Measurements from ENCODE around the gene IQSEC2. TPM values are rescaled to one million over a fixed set of nuclear protein-coding genes. Genes with fewer than 3 reads are reported as not detected.
A peak's percentile ranks its signal among the peaks of the same experiment; 100 is the strongest.

The IQSEC2 gene
- total and polyA plus RNA-seq, 2 of the 13 experiments (the other 11 are each of a cell fraction or from before 2014, with no cell fraction given), result 0.13 to 0.21 TPM

DNA sequence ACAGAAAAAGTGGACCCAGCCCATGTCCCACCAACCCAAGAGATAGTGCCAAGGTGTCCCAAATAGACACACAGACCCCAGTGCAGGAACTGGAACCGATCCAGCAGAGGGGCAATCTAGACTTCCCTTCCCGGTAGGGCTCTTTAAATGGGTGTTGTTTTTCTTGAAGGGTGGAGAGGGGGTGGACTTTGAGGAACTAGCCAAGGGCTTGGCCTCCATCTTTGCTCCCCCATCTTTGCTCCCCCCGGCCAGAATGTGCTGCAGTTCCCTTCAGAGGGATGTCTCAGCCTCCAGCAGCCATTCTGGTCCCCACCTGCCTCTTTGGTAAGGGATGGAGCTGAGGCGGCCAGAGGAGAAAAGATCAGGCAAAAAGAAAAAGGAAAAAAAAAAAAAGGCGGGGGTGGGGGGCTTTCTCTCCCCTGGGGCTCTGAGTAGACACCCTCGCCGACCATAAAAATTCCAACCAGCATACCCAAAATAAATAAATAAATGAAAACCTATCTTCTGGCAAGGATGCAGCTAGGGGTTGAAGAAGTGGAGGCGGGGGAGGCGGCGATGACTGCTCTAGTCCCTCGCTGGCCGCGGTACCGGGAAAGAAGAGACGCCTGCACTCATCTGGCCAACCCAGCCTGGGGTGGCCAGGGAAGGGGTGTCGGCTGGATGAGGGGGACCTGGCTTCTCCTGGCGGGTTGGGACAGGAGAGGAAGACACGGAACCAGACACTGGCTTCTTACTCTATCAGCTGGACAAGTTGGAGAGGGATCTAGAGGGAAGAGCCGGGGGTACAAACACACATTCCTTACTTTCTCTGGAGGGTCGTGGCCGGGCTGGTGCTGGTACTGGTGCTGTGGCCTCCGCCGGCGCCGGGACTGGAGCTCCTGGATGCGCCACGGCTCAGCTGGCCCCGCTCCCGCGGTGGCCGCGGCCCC is 38.5 kb upstream of the IQSEC2 start:
- Histone ChIP-seq H3K27ac (ENCODE audit: extremely low read length, insufficient read depth, low read length) (no peak overlapping the region), H3K4me3 (replicated peaks in 1 of 3; ENCODE audit: insufficient read depth in 1 of 3, low read depth in 2 of 3, low read length in 3 of 3) (peak overlapping the region in 1 of 3 experiments; percentile 48; a peak in 2 of 6 replicates), H3K27me3 (ENCODE audit: control insufficient read depth in 1 of 2, insufficient read depth in 2 of 2, low read length in 2 of 2) (peaks cover 4 to 27% of the 10 kb centered on the region in 2 experiments; a peak in 4 of 5 replicates), H3K9me3 (ENCODE audit: low read length) (no peaks in the 10 kb centered on the region), H2AFZ (ENCODE audit: low read length) (no peak overlapping the region), H3K79me2 (ENCODE audit: insufficient read depth, low read length) (no peaks in the 10 kb centered on the region), H3K4me1 (ENCODE audit: insufficient read depth, low read length) (no peaks in the 10 kb centered on the region), H4K20me1 (ENCODE audit: insufficient read depth, low read length) (no peaks in the 10 kb centered on the region), H3K4me2 (ENCODE audit: low read depth, low read length) (peak overlapping the region; percentile 61; the same call in 1 of the 2 replicates), H3K36me3 (replicated peaks in 1 of 2; ENCODE audit: control insufficient read depth in 1 of 2, insufficient read depth in 2 of 2, low read length in 2 of 2) (no peaks in the 10 kb centered on the region), H3K9ac (ENCODE audit: insufficient read depth, low read depth, low read length) (no peak overlapping the region)
- TF ChIP-seq MXD4 (CRISPR knock-in tag; IDR thresholded peaks at IDR 0.05) (no peak), TBX2 (CRISPR knock-in tag; IDR thresholded peaks at IDR 0.05; ENCODE audit: borderline replicate concordance) (no peak)
- WGBS (ENCODE audit: low lambda C conversion rate), result 11% methylated on average over 12 of the region's 32 CpGs
- POLR2A ChIA-PET, result no interaction called here
- in situ Hi-C loops (cut with HindIII; ENCODE audit: extremely low pct_ligation_motif_present, low pct_unique_long_range_greater_than_20kb) (loop anchor here (10.0 kb wide), 2 partner anchors 125 to 165 kb away; no protein-coding TSS in a partner anchor), intact Hi-C loops (cut with micrococcal nuclease; ENCODE audit: unreplicated experiment) (loop anchor here (2.0 kb wide), 1 partner anchor 61 kb away; no protein-coding TSS in a partner anchor)
- ATAC-seq (no peak), DNase-seq (ENCODE audit: low spot score) (no peak), FAIRE-seq (no peak)
- no TSS peak for BruUV-seq (replicated peaks)
- CTCF ChIA-PET (ENCODE audit: low intra/inter-chr PET ratio, low total read pairs), result no interaction called here

DNA sequence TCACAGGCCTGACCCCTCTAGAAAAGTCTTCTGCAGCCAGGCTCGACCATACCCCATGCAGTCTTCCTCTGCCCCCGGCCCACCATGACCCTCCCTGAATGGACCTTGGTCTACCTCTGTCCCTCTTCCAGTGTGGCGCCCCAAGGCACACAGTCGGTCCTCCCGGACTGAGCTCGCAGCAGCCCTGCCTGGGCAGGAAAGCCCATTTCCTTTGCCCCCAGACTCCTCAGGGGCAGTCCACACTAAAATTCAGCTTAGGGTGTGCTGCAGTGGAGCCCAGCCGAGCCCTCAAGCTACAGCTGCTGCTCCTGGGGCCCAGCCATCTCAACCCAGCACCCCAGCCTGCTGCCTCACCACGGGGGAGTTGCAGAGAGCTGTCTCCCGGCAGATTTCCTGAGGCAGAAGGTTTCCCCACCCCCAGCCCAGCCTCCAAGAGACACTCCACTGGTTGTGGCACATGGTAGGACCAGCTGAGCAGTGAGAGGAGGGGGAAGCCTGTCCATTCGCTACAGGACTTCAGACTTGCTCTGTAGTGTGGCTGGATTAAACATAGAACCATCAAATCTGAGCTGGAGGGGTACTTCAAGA is 37.5 kb upstream of the IQSEC2 start:
- Histone ChIP-seq H3K4me1 (ENCODE audit: insufficient read depth, low read length) (no peaks in the 10 kb centered on the region), H3K36me3 (replicated peaks in 1 of 2; ENCODE audit: control insufficient read depth in 1 of 2, insufficient read depth in 2 of 2, low read length in 2 of 2) (no peaks in the 10 kb centered on the region), H2AFZ (ENCODE audit: low read length) (no peak overlapping the region), H3K27ac (ENCODE audit: extremely low read length, insufficient read depth, low read length) (no peak overlapping the region), H3K9ac (ENCODE audit: insufficient read depth, low read depth, low read length) (no peak overlapping the region), H3K9me3 (ENCODE audit: low read length) (no peaks in the 10 kb centered on the region), H4K20me1 (ENCODE audit: insufficient read depth, low read length) (no peaks in the 10 kb centered on the region), H3K4me3 (replicated peaks in 1 of 3; ENCODE audit: insufficient read depth in 1 of 3, low read depth in 2 of 3, low read length in 3 of 3) (no peak overlapping the region), H3K27me3 (ENCODE audit: control insufficient read depth in 1 of 2, insufficient read depth in 2 of 2, low read length in 2 of 2) (peaks cover 4 to 27% of the 10 kb centered on the region in 2 experiments; a peak in 4 of 5 replicates), H3K4me2 (ENCODE audit: low read depth, low read length) (no peak overlapping the region), H3K79me2 (ENCODE audit: insufficient read depth, low read length) (no peaks in the 10 kb centered on the region)
- CTCF ChIA-PET (ENCODE audit: low intra/inter-chr PET ratio, low total read pairs), result no interaction called here
- DNase-seq (ENCODE audit: low spot score), result no peak
- POLR2A ChIA-PET, result no interaction called here
- no peak for FAIRE-seq
- intact Hi-C loops (cut with micrococcal nuclease; ENCODE audit: unreplicated experiment), result no loop called here
- no TSS peak for BruUV-seq (replicated peaks)
- in situ Hi-C loops (cut with HindIII; ENCODE audit: extremely low pct_ligation_motif_present, low pct_unique_long_range_greater_than_20kb), result loop anchor here (10.0 kb wide), 2 partner anchors 126 to 166 kb away; no protein-coding TSS in a partner anchor
- ATAC-seq, result no peak
- WGBS (ENCODE audit: low lambda C conversion rate), result 28% methylated on average over 5 of the region's 10 CpGs
- TF ChIP-seq, protein P1, sequence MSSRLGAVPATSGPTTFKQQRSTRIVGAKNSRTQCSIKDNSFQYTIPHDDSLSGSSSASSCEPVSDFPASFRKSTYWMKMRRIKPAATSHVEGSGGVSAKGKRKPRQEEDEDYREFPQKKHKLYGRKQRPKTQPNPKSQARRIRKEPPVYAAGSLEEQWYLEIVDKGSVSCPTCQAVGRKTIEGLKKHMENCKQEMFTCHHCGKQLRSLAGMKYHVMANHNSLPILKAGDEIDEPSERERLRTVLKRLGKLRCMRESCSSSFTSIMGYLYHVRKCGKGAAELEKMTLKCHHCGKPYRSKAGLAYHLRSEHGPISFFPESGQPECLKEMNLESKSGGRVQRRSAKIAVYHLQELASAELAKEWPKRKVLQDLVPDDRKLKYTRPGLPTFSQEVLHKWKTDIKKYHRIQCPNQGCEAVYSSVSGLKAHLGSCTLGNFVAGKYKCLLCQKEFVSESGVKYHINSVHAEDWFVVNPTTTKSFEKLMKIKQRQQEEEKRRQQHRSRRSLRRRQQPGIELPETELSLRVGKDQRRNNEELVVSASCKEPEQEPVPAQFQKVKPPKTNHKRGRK (CRISPR knock-in tag; IDR thresholded peaks at IDR 0.05), result no peak
- TF ChIP-seq, protein P2, sequence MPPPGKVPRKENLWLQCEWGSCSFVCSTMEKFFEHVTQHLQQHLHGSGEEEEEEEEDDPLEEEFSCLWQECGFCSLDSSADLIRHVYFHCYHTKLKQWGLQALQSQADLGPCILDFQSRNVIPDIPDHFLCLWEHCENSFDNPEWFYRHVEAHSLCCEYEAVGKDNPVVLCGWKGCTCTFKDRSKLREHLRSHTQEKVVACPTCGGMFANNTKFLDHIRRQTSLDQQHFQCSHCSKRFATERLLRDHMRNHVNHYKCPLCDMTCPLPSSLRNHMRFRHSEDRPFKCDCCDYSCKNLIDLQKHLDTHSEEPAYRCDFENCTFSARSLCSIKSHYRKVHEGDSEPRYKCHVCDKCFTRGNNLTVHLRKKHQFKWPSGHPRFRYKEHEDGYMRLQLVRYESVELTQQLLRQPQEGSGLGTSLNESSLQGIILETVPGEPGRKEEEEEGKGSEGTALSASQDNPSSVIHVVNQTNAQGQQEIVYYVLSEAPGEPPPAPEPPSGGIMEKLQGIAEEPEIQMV (CRISPR knock-in tag; IDR thresholded peaks at IDR 0.05; ENCODE audit: low read depth), result no peak
- TF ChIP-seq ZNF747 (CRISPR knock-in tag; IDR thresholded peaks at IDR 0.05; ENCODE audit: borderline replicate concordance), result no peak
- no peak for TF ChIP-seq NONO (IDR thresholded peaks at IDR 0.05)
- no peak for TF ChIP-seq NONO (CRISPR knock-in tag; conservative IDR thresholded peaks at IDR 0.05)
- TF ChIP-seq, protein P3, sequence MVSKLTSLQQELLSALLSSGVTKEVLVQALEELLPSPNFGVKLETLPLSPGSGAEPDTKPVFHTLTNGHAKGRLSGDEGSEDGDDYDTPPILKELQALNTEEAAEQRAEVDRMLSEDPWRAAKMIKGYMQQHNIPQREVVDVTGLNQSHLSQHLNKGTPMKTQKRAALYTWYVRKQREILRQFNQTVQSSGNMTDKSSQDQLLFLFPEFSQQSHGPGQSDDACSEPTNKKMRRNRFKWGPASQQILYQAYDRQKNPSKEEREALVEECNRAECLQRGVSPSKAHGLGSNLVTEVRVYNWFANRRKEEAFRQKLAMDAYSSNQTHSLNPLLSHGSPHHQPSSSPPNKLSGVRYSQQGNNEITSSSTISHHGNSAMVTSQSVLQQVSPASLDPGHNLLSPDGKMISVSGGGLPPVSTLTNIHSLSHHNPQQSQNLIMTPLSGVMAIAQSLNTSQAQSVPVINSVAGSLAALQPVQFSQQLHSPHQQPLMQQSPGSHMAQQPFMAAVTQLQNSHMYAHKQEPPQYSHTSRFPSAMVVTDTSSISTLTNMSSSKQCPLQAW (CRISPR knock-in tag; IDR thresholded peaks at IDR 0.05), result no peak
- no peak for TF ChIP-seq RFXAP (CRISPR knock-in tag; IDR thresholded peaks at IDR 0.05; ENCODE audit: borderline replicate concordance)
- TF ChIP-seq ZMAT3 (CRISPR knock-in tag; conservative IDR thresholded peaks at IDR 0.05), result no peak
